ENCODE results near the gene DSCAM. TPM values are rescaled to one million over a fixed set of nuclear protein-coding genes. Genes with fewer than 3 reads are reported as not detected.
A peak's percentile ranks its signal among the peaks of the same experiment; 100 is the strongest.

Gene DSCAM
- total RNA-seq, 1 donor from 2014 or later, result not detected

GRCh38 chr21:40056031-40056430 is 790.9 kb downstream of the DSCAM start:
- DNase-seq, result no peak
- H3K36me3 ChIP-seq, result no peaks in the 10 kb centered on the region

GRCh38 chr21:40054403-40054802 is 792.6 kb downstream of the DSCAM start:
- no peaks in the 10 kb centered on the region for H3K27me3 ChIP-seq (ENCODE audit: low read depth)
- H3K36me3 ChIP-seq, result no peaks in the 10 kb centered on the region
- H3K9me3 ChIP-seq (replicated peaks), result no peaks in the 10 kb centered on the region
- intact Hi-C loops (cut with micrococcal nuclease), result no loop called here
- TF ChIP-seq CTCF (IDR thresholded peaks at IDR 0.05; ENCODE audit: borderline replicate concordance), result no peak
- peak overlapping the region; percentile 53 for H3K27ac ChIP-seq (replicated peaks)
- peaks cover 21% of the 10 kb centered on the region for H3K4me1 ChIP-seq
- DNase-seq, result no peak
- H3K4me3 ChIP-seq, result no peak overlapping the region

More at GRCh38 chr21:40056031-40056430, 790.9 kb downstream of the DSCAM start:
- peaks cover 21% of the 10 kb centered on the region for H3K4me1 ChIP-seq
- H3K9me3 ChIP-seq (replicated peaks), result no peaks in the 10 kb centered on the region
- TF ChIP-seq CTCF (IDR thresholded peaks at IDR 0.05; ENCODE audit: borderline replicate concordance), result no peak
- no peak overlapping the region for H3K4me3 ChIP-seq
- H3K27me3 ChIP-seq (ENCODE audit: low read depth), result no peaks in the 10 kb centered on the region
- intact Hi-C loops (cut with micrococcal nuclease), result no loop called here
- H3K27ac ChIP-seq (replicated peaks), result no peak overlapping the region

- no peaks in the 10 kb centered on the region for H3K9me3 ChIP-seq (replicated peaks)
- H3K36me3 ChIP-seq, result no peaks in the 10 kb centered on the region
- no peak overlapping the region for H3K4me3 ChIP-seq
- peaks cover 21% of the 10 kb centered on the region for H3K4me1 ChIP-seq
- no peaks in the 10 kb centered on the region for H3K27me3 ChIP-seq (ENCODE audit: low read depth)
- TF ChIP-seq CTCF (IDR thresholded peaks at IDR 0.05; ENCODE audit: borderline replicate concordance), result no peak
- DNase-seq, result peak; percentile 41
- H3K27ac ChIP-seq (replicated peaks), result peak overlapping the region; percentile 53
- intact Hi-C loops (cut with micrococcal nuclease), result no loop called here
Measured at GRCh38 chr21:40053007-40053406, 794.0 kb downstream of the DSCAM start.

- Histone ChIP-seq H3K27ac (replicated peaks) (no peak overlapping the region), H3K4me3 (no peak overlapping the region), H3K36me3 (no peaks in the 10 kb centered on the region), H3K27me3 (ENCODE audit: low read depth) (no peaks in the 10 kb centered on the region), H3K4me1 (peaks cover 21% of the 10 kb centered on the region), H3K9me3 (replicated peaks) (no peaks in the 10 kb centered on the region)
- no peak for TF ChIP-seq CTCF (IDR thresholded peaks at IDR 0.05; ENCODE audit: borderline replicate concordance)
- intact Hi-C loops (cut with micrococcal nuclease), result no loop called here
- DNase-seq, result no peak
Measured at GRCh38 chr21:40052276-40052675, 794.7 kb downstream of the DSCAM start.

GRCh38 chr21:40051801-40052200 is 795.2 kb downstream of the DSCAM start:
- intact Hi-C loops (cut with micrococcal nuclease), result no loop called here
- no peak overlapping the region for H3K27ac ChIP-seq (replicated peaks)
- no peak for DNase-seq
- no peaks in the 10 kb centered on the region for H3K36me3 ChIP-seq
- no peaks in the 10 kb centered on the region for H3K9me3 ChIP-seq (replicated peaks)
- no peaks in the 10 kb centered on the region for H3K27me3 ChIP-seq (ENCODE audit: low read depth)
- peaks cover 21% of the 10 kb centered on the region for H3K4me1 ChIP-seq
- no peak overlapping the region for H3K4me3 ChIP-seq
- no peak for TF ChIP-seq CTCF (IDR thresholded peaks at IDR 0.05; ENCODE audit: borderline replicate concordance)

GRCh38 chr21:40049931-40050290 is 797.0 kb downstream of the DSCAM start:
- Histone ChIP-seq H3K9me3 (replicated peaks) (no peaks in the 10 kb centered on the region), H3K4me1 (peaks cover 21% of the 10 kb centered on the region), H3K4me3 (no peak overlapping the region), H3K27ac (replicated peaks) (no peak overlapping the region), H3K27me3 (ENCODE audit: low read depth) (no peaks in the 10 kb centered on the region), H3K36me3 (no peaks in the 10 kb centered on the region)
- TF ChIP-seq CTCF (IDR thresholded peaks at IDR 0.05; ENCODE audit: borderline replicate concordance), result no peak
- intact Hi-C loops (cut with micrococcal nuclease), result no loop called here
- no peak for DNase-seq

All from left ventricle myocardium inferior (tissue), 1 donor.